Upper lobe of right lung (tissue), 1 donor: ENCODE measurements around the gene CLEC17A. TPM values are rescaled to one million over a fixed set of nuclear protein-coding genes. Genes with fewer than 3 reads are reported as not detected.

Source experiments
- ATAC-seq: fragments of 200-7000 bp; cut with Tn5 transposase; one replicate; pipeline ENCODE4 v1.9.1; 2020; ENCODE audit warnings: mild to moderate bottlenecking, moderate library complexity
- DNase-seq: peaks from one replicate; pipeline ENCODE4 v3.0.0-alpha.2; 2020
- H3K27ac ChIP-seq: fragments of 200-600 bp; one replicate; pipeline ENCODE4 v1.8.0; 2022
- H3K27me3 ChIP-seq: fragments of 200-600 bp; one replicate; pipeline ENCODE4 v1.8.0; 2022; ENCODE audit warnings: mild to moderate bottlenecking
- H3K36me3 ChIP-seq: fragments of 200-600 bp; one replicate; pipeline ENCODE4 v1.8.0; 2022
- H3K4me1 ChIP-seq: fragments of 200-600 bp; one replicate; pipeline ENCODE4 v1.8.0; 2022
- H3K4me3 ChIP-seq: fragments of 200-600 bp; one replicate; pipeline ENCODE4 v1.8.0; 2022; ENCODE audit warnings: mild to moderate bottlenecking
- H3K9me3 ChIP-seq: fragments of 200-600 bp; one replicate; pipeline ENCODE4 v1.8.0; 2022
- CTCF ChIP-seq: fragments of 200-600 bp; IDR thresholded peaks from one replicate; pipeline ENCODE4 v1.8.0; 2022; ENCODE audit warnings: antibody characterized with exemption
- intact Hi-C: fragments of 100-400 bp; cut with DNase I; formaldehyde crosslinking; loops from one replicate; pipeline ENCODE4 v1.11.0; 2022
- total RNA-seq: library from RNA; stranded (reverse); fragmentation: NEBNext Ultra II Directional; extraction: Animal tissue kit (Norgen Biotek cat#: 25700); gene quantifications from one replicate; pipeline ENCODE4 v1.2.1, GENCODE V29; 2021
- donor health status: DM: no; HTN: yes; CAD: no; lungs with severe emphysema.

CLEC17A gene
- total RNA-seq, 1 donor from 2014 or later = not detected

- peaks cover 17% of the 10 kb centered on the region for H3K36me3 ChIP-seq
- H3K4me1 ChIP-seq = peaks cover 8% of the 10 kb centered on the region
- no peak overlapping the region for H3K4me3 ChIP-seq
- no peak for DNase-seq
- H3K27ac ChIP-seq = no peak overlapping the region
- no peaks in the 10 kb centered on the region for H3K27me3 ChIP-seq
- intact Hi-C loops = no loop called here
- ATAC-seq = no peak
- no peaks in the 10 kb centered on the region for H3K9me3 ChIP-seq
- no peak for TF ChIP-seq CTCF
Measured at GRCh38 chr19:14565298-14565679, 17.6 kb upstream of the CLEC17A start.

- no peak for TF ChIP-seq CTCF
- DNase-seq (no peak), ATAC-seq (no peak)
- H3K27ac ChIP-seq = no peak overlapping the region
- intact Hi-C loops = no loop called here
- H3K27me3 ChIP-seq = no peaks in the 10 kb centered on the region
- H3K4me3 ChIP-seq = no peak overlapping the region
- H3K4me1 ChIP-seq = peaks cover 14% of the 10 kb centered on the region
- no peaks in the 10 kb centered on the region for H3K9me3 ChIP-seq
- peaks cover 17% of the 10 kb centered on the region for H3K36me3 ChIP-seq
Measured at GRCh38 chr19:14565765-14566711, 16.8 kb upstream of the CLEC17A start.

GRCh38 chr19:14566712-14567077 lies 16.2 kb upstream of the CLEC17A start:
- H3K9me3 ChIP-seq = no peaks in the 10 kb centered on the region
- no peak for TF ChIP-seq CTCF
- H3K36me3 ChIP-seq = peaks cover 17% of the 10 kb centered on the region
- peaks cover 17% of the 10 kb centered on the region for H3K4me1 ChIP-seq
- intact Hi-C loops = no loop called here
- no peak overlapping the region for H3K27ac ChIP-seq
- H3K27me3 ChIP-seq = no peaks in the 10 kb centered on the region
- no peak overlapping the region for H3K4me3 ChIP-seq
- ATAC-seq (no peak), DNase-seq (no peak)

- H3K27ac ChIP-seq = no peak overlapping the region
- no peak for TF ChIP-seq CTCF
- no peaks in the 10 kb centered on the region for H3K9me3 ChIP-seq
- intact Hi-C loops = no loop called here
- peaks cover 17% of the 10 kb centered on the region for H3K36me3 ChIP-seq
- H3K27me3 ChIP-seq = no peaks in the 10 kb centered on the region
- DNase-seq (no peak), ATAC-seq (no peak)
- peaks cover 17% of the 10 kb centered on the region for H3K4me1 ChIP-seq
- no peak overlapping the region for H3K4me3 ChIP-seq
Measured at GRCh38 chr19:14567079-14567478, 15.8 kb upstream of the CLEC17A start.

- ATAC-seq (no peak), DNase-seq (no peak)
- peaks cover 4% of the 10 kb centered on the region for H3K36me3 ChIP-seq
- no peaks in the 10 kb centered on the region for H3K9me3 ChIP-seq
- peaks cover 25% of the 10 kb centered on the region for H3K4me1 ChIP-seq
- H3K27me3 ChIP-seq = no peaks in the 10 kb centered on the region
- H3K4me3 ChIP-seq = peak overlapping the region; percentile 87
- H3K27ac ChIP-seq = peak overlapping the region; percentile 75
- TF ChIP-seq CTCF = no peak
- intact Hi-C loops = no loop called here
Measured at GRCh38 chr19:14570864-14571527, 11.9 kb upstream of the CLEC17A start.
